Islet of Langerhans (tissue), 1 donor: Measurements from ENCODE around the gene EPG5.
"Not testable (repeated sequence)": the region's sequence is repeated elsewhere in the genome, so short reads cannot be mapped to it uniquely, and the experiment has no call there.

Source experiments
- FAIRE-seq: peaks from one replicate; lab custom pipeline; 2011; peaks lifted over from hg19 to GRCh38; lab: Jason Lieb, UNC

The EPG5 gene, protein sequence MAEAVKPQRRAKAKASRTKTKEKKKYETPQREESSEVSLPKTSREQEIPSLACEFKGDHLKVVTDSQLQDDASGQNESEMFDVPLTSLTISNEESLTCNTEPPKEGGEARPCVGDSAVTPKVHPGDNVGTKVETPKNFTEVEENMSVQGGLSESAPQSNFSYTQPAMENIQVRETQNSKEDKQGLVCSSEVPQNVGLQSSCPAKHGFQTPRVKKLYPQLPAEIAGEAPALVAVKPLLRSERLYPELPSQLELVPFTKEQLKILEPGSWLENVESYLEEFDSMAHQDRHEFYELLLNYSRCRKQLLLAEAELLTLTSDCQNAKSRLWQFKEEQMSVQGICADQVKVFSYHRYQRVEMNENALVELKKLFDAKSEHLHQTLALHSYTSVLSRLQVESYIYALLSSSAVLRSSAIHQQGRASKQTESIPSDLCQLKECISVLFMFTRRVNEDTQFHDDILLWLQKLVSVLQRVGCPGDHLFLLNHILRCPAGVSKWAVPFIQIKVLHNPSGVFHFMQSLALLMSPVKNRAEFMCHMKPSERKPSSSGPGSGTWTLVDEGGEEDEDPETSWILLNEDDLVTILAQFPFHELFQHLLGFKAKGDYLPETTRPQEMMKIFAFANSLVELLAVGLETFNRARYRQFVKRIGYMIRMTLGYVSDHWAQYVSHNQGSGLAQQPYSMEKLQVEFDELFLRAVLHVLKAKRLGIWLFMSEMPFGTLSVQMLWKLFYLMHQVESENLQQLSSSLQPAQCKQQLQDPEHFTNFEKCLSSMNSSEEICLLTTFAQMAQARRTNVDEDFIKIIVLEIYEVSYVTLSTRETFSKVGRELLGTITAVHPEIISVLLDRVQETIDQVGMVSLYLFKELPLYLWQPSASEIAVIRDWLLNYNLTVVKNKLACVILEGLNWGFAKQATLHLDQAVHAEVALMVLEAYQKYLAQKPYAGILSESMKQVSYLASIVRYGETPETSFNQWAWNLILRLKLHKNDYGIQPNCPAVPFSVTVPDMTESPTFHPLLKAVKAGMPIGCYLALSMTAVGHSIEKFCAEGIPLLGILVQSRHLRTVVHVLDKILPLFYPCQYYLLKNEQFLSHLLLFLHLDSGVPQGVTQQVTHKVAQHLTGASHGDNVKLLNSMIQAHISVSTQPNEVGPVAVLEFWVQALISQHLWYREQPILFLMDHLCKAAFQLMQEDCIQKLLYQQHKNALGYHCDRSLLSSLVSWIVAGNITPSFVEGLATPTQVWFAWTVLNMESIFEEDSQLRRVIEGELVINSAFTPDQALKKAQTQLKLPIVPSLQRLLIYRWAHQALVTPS (N-terminal part only)

GRCh38 chr18:45967007-45967706 is at the start of gene EPG5:
Gene EPG5, minus strand, starts transcription at chr18:45967329. Its CDS starts 90 bp downstream, at chr18:45967239.
- FAIRE-seq: peak; percentile 64

DNA sequence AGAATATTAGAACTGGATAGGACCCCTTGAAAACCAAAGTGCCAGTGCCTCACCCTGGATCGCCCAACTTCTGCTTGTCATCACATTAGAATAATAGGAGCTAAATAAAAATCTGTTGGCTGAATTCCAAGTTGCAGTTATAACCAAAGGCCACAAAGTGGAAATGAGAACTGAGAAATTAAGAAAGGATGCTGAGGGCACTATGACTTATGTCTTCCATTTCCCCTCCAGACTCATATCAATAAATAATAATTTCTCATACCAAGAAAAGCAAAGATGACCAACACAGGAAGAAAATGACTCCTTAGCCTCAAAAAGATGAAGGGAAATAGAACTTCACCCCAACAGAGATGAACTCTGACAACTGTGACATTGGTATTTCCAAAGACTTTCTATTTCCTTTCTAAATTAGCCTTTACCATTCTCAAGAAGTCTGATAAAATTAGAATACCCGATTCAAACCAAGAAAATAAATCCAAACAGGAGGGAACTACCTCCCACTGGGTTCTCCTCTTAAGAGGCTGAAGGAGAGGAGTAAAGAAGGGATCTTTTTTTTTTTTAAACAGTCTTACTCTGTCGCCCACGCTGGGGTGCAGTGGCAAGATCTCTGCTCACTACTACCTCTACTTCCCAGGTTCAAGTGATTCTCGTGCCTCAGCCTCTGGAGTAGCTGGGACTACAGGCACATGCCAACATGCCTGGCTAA is 46.5 kb upstream of the EPG5 start:
- no peak for FAIRE-seq

DNA sequence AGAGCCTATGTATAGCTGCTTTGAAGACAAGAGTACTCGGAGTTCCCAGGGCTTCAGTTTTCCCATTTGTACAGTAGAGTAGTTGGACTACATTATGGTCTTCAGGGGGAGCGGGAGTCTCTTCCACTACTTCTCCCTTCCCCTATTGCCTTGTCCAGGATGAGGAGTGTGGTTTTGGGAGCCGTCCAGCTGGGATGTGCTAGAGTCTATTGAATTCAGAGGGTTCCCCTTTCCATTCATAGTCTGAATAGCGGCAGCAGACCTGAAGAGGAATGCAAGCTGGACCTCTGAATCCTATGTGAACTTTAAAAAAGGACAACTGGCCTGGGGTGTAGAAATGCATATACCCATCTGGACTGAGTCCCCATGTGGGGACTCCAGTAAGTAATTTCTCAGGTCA is 43.5 kb upstream of the EPG5 start:
- FAIRE-seq: no peak

GRCh38 chr18:46010050-46010449 is 42.9 kb upstream of the EPG5 start:
- no peak for FAIRE-seq

GRCh38 chr18:46009125-46009840 is 42.2 kb upstream of the EPG5 start:
- FAIRE-seq: no peak

- no peak for FAIRE-seq
Measured at GRCh38 chr18:46008531-46008930, 41.4 kb upstream of the EPG5 start.

DNA sequence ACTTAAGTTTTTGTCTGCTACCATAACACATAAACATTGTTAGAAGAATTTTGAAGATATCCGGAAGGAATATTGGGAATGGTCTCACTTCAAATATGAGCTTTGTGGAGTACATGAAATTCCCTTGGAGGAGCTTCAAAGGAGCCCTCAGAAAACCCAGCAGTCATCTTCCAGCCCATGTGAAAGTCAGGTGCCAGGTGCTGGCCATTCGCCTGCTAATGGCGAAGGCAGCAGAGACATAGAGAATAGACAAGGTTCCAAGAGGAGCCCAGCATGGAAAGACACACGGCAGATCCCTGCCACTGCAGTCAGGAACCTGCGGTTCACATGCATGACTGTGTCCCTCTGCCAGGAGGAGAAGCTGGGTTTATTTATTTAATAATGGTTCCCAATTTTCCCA is 40.0 kb upstream of the EPG5 start:
- no peak for FAIRE-seq

DNA sequence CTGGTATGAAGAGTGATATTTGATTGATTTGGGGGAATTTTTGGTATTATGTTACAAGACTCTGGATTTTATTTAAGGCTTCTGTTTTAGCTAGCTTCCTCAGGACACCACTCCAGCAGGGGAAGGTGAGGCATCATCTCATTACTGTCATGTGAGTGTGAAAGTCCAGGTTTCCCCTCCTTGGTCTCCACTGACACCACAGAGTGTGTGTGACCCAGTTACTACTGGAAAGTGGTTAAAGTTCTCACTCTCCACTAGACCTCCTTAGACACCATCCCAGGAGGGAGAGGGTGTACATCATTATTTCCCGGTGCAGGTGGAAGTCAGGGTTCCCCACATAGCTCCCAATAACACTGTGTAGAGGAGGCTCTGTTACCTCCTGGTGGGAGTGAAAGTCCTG is 35.8 kb upstream of the EPG5 start:
- FAIRE-seq: no peak

DNA sequence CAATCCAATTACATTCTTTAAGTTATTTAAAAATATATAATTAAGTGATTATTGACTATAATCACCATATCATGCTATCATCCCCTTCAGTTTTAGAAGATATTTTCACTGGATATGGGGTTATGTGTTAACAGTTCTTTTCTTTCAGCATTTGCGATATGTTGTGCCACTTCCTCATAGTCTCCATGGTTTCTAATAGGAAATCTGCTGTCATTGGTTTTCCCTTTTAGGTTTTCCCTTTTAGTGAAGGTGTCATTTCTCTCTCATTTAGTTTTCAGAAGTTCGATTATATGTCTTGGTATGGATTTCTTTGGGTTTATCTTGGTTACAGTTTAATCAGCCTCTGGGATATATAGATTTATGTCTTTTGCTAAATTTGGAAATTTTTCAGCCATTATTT is 34.8 kb upstream of the EPG5 start:
- FAIRE-seq: no peak

- FAIRE-seq: no peak
Measured at GRCh38 chr18:46001074-46001473, 33.9 kb upstream of the EPG5 start.

DNA sequence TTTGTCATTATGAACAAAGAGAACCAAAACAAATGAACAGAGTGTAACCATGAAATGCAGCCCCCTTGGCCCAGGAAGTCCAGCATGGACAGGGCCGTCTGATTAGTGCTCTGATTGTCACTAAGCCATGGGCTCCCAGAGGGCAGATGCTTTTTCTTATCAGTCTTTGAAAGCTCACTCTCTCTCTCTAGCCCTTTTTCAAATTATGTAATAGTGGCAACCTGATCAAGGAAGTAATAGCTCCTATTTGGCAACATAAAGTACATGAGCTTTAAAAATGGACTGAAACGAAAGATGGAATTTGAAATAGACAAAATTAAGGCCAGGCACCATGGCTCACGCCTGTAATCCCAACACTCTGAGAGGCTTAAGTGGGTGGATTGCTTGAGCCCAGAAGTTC is 32.4 kb upstream of the EPG5 start:
- no peak for FAIRE-seq

DNA sequence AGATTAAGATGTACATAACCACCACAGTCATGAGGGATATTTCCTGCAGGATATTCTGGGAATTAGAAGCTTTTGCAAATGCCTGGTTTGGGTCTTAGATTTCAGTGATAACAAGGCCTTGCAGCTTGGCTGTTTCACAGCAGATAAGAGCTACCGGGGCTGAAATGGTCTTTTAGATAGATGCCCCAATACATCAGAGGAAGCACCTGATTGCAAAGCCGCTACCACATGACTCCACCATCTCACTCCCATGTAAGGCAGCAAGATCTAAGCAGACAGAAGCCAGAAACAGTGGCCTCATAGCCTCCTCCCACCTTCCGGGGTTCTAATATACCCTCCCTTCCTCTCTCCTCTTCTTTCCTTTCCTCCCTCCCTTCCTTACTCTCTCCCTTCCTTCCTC is 31.1 kb upstream of the EPG5 start:
- FAIRE-seq: no peak

- no peak for FAIRE-seq
Measured at GRCh38 chr18:45997700-45998151, 30.6 kb upstream of the EPG5 start.

GRCh38 chr18:45995461-45995860 is 28.3 kb upstream of the EPG5 start:
- no peak for FAIRE-seq

DNA sequence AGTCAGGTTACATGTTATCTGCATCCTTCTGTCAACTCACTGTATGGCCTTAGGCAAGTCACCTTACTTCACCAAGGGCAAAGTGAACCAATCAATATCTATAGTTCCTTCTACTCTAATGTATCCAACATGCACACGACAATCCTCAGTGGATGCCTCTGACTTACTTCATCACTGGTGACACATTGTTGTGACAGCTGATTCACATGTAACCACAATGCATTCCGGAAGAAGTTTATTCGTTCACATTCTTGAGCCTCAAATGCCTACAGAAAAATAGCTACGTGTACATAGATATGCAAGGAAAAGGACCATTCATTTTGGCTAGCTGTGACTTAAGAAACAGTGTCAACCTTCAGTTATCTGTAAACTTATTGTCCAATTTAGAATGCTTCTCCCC is 26.3 kb upstream of the EPG5 start:
- no peak for FAIRE-seq

DNA sequence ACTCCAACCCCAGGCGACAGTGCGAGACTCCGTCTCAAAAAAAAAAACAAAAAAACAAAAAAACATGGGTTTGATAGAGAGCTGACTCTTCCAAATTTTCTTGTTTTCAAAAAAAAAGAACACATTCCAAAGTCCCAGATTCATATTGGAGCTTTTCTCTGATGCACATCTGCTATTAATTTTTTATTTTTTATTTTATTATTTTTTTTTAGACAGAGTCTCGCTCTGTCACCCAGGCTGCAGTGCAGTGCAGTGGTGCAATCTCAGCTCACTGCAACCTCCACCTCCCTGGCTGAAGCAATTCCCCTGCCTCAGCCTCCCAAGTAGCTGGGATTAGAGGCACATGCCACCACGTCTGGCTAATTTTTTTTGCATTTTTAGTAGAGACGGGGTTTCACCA is 25.4 kb upstream of the EPG5 start:
- FAIRE-seq: not testable (repeated sequence)

GRCh38 chr18:45991788-45992187 is 24.7 kb upstream of the EPG5 start:
- FAIRE-seq: no peak

DNA sequence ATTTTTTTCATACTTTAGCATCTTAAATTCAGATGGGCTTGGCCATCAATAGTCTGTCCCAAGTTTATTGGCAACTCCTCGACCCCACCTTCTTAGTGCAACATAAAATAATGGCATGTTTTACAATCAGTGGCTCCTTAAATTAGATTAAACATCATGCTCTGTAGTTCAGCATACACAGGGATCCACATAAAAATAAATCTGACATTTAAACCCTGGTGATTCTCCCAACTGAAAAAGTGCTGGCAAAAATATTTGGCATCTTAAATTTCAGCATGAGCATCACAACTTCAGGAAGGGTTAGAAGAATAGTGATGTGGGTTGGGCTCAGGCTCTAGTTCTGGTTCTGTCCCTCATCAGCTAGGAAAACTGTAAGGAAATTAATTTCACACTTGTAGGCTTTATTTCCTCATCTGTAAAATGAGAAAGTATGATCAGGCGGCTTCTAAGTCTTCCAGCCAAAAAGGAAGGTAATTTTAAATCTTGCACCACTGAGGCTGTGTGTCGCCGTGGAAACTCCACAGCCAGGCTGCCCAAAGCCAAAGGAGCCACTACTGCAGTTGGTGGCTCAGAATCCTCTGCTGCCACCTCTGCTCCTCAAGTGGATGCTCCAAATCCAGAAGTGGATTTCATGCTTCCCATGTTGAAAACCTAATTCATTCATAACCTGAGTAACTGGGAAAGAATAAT is 17.6 kb upstream of the EPG5 start:
- FAIRE-seq: no peak

DNA sequence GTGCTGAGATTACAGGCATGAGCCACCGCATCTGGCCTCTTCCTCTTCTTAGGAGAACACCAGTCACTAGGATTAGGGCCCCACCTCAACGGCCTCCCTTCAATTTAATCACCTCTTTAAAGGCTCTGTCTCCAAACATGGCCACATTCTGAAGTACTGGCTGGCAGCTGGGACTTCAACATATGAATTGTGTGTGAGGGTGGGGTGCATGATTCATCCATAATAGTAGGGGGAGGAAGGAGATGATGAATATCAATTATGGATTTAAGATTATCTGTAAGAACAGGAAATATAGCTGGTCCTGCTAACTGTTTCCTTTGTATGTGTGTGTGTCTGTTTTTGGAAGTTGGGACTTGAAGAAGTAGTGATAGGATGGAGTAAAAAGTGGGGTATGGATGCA is 14.7 kb upstream of the EPG5 start:
- no peak for FAIRE-seq

DNA sequence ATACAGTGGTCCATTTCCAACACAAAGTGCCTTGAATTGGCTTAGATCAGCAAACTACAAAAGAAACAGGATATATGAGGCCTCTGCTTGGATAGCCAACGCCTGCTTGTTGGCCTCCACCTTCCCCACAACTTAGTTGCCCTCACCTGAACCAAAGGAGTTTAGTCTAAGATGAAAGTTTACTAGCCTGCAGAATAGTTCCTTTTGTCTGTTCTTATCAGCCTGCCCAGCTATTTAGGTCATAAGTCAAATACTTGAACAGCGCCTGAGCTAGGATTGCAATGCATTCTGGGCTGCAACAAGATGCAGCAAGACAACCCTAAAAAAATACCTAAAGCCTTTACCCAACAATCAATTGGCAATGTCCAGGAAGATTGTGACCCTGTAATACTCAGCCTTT is 13.1 kb upstream of the EPG5 start:
- no peak for FAIRE-seq
